OCI-LY1 (cell line): Measurements from ENCODE around the gene ARL2BP.

Experiments used
- CTCF ChIP-seq: fragments of 200-600 bp; sonication (generic), shearing (Covaris generic); IDR thresholded peaks from 2 replicates; pipeline ENCODE4 v1.5.1; 2017; ENCODE audit warnings: mild to moderate bottlenecking, antibody characterized with exemption, low read length, moderate library complexity, mixed read lengths
- EZH2 ChIP-seq: fragments of 200-600 bp; sonication (generic), shearing (Covaris generic); IDR thresholded peaks from 2 replicates; pipeline ENCODE4 v1.8.0; 2017; ENCODE audit warnings: borderline replicate concordance, mixed run types, mild to moderate bottlenecking, antibody characterized with exemption, low read length, moderate library complexity, mixed read lengths

GRCh38 chr16:57271063-57271345 lies 25.9 kb downstream of the ARL2BP start:
- TF ChIP-seq CTCF (no peak), EZH2 (no peak)
